B cell (primary cell): ENCODE results near the gene ITSN1. TPM values are rescaled to one million over a fixed set of nuclear protein-coding genes. Genes with fewer than 3 reads are reported as not detected.

ENCODE experiments used
- ATAC-seq: fragments of 200-7000 bp; cut with Tn5 transposase; one replicate; pipeline ENCODE4 v1.10.0; 2021; ENCODE audit warnings: low read depth, mild to moderate bottlenecking, moderate number of reproducible peaks, moderate library complexity
- CTCF ChIA-PET: fragments of 350-600 bp; sonication (Branson Sonifier 250); formaldehyde crosslinking; loops from one replicate; lab custom pipeline; 2021; ENCODE audit warnings: antibody characterized with exemption, inconsistent platforms; lab: Charles Lee
- POLR2A ChIA-PET: fragments of 350-600 bp; sonication (Branson Sonifier 250); formaldehyde crosslinking; loops from one replicate; lab custom pipeline; 2021; ENCODE audit warnings: antibody characterized with exemption; lab: Charles Lee
- DNase-seq: peaks from one replicate; pipeline ENCODE4 v3.0.0; 2013
- H2AFZ ChIP-seq: 2 replicates; pipeline ENCODE4 v1.6.1; 2012; ENCODE audit warnings: mild to moderate bottlenecking, low read depth, low read length; ENCODE audit not compliant: insufficient read depth, poor library complexity, severe bottlenecking
- H3K27ac ChIP-seq, 2 donors: 1 replicate in 1 of 2; 2 replicates in 1 of 2; pipeline ENCODE4 v1.5.1; 2012 to 2013; ENCODE audit warnings: low read length in 2 of 2, mild to moderate bottlenecking in 2 of 2, moderate library complexity in 1 of 2
- H3K27me3 ChIP-seq, 4 experiments: fragments of 200-600 bp in 1 of 4; sonication (generic) in 1 of 4; replicated peaks in 1 of 4; 1 replicate in 2 of 4; 2 replicates in 2 of 4; pipeline versions ENCODE4 v1.6.1 to v1.7.0; 2013 to 2016; ENCODE audit warnings: low read length in 3 of 4, mild to moderate bottlenecking in 2 of 4, mixed read lengths in 1 of 4, moderate library complexity in 1 of 4; ENCODE audit not compliant: insufficient read depth in 4 of 4, control insufficient read depth in 3 of 4; ENCODE audit errors: control extremely low read depth in 1 of 4
- H3K36me3 ChIP-seq, 2 experiments: replicated peaks in 1 of 2; 1 replicate in 1 of 2; 2 replicates in 1 of 2; pipeline versions ENCODE4 v1.6.1 to v1.7.1; 2013; ENCODE audit warnings: low read length in 1 of 2; ENCODE audit not compliant: insufficient read depth in 2 of 2, control insufficient read depth in 1 of 2; ENCODE audit errors: control extremely low read depth in 1 of 2, extremely low read depth in 1 of 2
- H3K4me1 ChIP-seq, 2 donors: fragments of 200-600 bp in 1 of 2; sonication (generic) in 1 of 2; 1 replicate in 1 of 2; 2 replicates in 1 of 2; pipeline versions ENCODE4 v1.5.1 to v1.6.1; 2013 to 2017; ENCODE audit warnings: low read length in 2 of 2; ENCODE audit not compliant: control insufficient read depth in 2 of 2, insufficient read depth in 2 of 2
- H3K4me2 ChIP-seq: replicated peaks from 2 replicates; pipeline ENCODE3; 2012; ENCODE audit warnings: mild to moderate bottlenecking, low read depth, low read length; ENCODE audit not compliant: poor library complexity, severe bottlenecking
- H3K4me3 ChIP-seq, 5 experiments: fragments of 200-600 bp in 1 of 5; sonication (generic) in 1 of 5; 1 replicate in 3 of 5; 2 replicates in 2 of 5; pipeline versions ENCODE4 v1.5.1 to v1.7.0; 2011 to 2016; ENCODE audit warnings: low read length in 4 of 5, mild to moderate bottlenecking in 4 of 5, low read depth in 2 of 5, control low read depth in 1 of 5, moderate library complexity in 1 of 5; ENCODE audit not compliant: insufficient read depth in 1 of 5; ENCODE audit errors: control extremely low read depth in 1 of 5, extremely low read depth in 1 of 5
- H3K79me2 ChIP-seq: fragments of 200-600 bp; sonication (generic); one replicate; pipeline ENCODE4 v1.6.0; 2016; ENCODE audit warnings: low read length; ENCODE audit not compliant: control insufficient read depth, insufficient read depth
- H3K9ac ChIP-seq: fragments of 200-600 bp; sonication (generic); 2 replicates; pipeline ENCODE4 v1.6.1; 2017; ENCODE audit warnings: mild to moderate bottlenecking, low read length, moderate library complexity
- H3K9me3 ChIP-seq, 3 donors: one replicate each; pipeline versions ENCODE4 v1.6.1 to v1.7.1; 2013; ENCODE audit warnings: low read length in 2 of 3; ENCODE audit not compliant: control insufficient read depth in 2 of 3, insufficient read depth in 1 of 3; ENCODE audit errors: control extremely low read depth in 1 of 3
- H4K20me1 ChIP-seq: 2 replicates; pipeline ENCODE4 v1.6.0; 2012; ENCODE audit warnings: mild to moderate bottlenecking, low read length; ENCODE audit not compliant: insufficient read depth, control insufficient read depth, poor library complexity, severe bottlenecking
- H3K27ac Mint-ChIP-seq: one replicate; pipeline ENCODE4 v1.8.0; 2021; ENCODE audit warnings: mixed read lengths
- H3K27me3 Mint-ChIP-seq: one replicate; pipeline ENCODE4 v1.8.0; 2021; ENCODE audit warnings: mixed read lengths
- H3K4me1 Mint-ChIP-seq: one replicate; pipeline ENCODE4 v1.8.0; 2021; ENCODE audit warnings: mixed read lengths
- H3K4me3 Mint-ChIP-seq: one replicate; pipeline ENCODE4 v1.8.0; 2021; ENCODE audit warnings: mixed read lengths
- H3K9me3 Mint-ChIP-seq: one replicate; pipeline ENCODE4 v1.8.0; 2022; ENCODE audit warnings: mixed read lengths; ENCODE audit not compliant: insufficient read depth
- EZH2 ChIP-seq: IDR thresholded peaks from 2 replicates; pipeline ENCODE4 v1.6.1; 2012; ENCODE audit warnings: borderline replicate concordance, low read depth, mild to moderate bottlenecking, moderate library complexity, low read length; ENCODE audit not compliant: insufficient read depth, poor library complexity, severe bottlenecking
- WGBS: methylation state at CpG from one replicate; pipeline ENCODE4 v1.1.5; 2013; ENCODE audit warnings: missing lambda C conversion rate; ENCODE audit not compliant: insufficient coverage; 5-methylcytosine and 5-hydroxymethylcytosine counted together
- intact Hi-C: fragments of 100-400 bp; cut with micrococcal nuclease; formaldehyde crosslinking; loops from one replicate; pipeline ENCODE4 v1.10.0; 2022
- polyA plus RNA-seq: library from polyadenylated mRNA; depleted of rRNA; stranded (reverse); fragments of >200 nt; gene quantifications from 2 replicates; pipeline ENCODE4 v1.2.3, GENCODE V29; 2012
- total RNA-seq, 2 donors: library from RNA; stranded (reverse); fragments of 120-200 nt in 1 of 2; gene quantifications; 1 replicate in 1 of 2; 2 replicates in 1 of 2; pipeline versions ENCODE4 v1.2.3 to v1.2.4, GENCODE V29; 2013 to 2022
- TF ChIP-seq, protein P1 (sequence below): fragments of 200-600 bp; IDR thresholded peaks from one replicate; pipeline ENCODE4 v1.8.0; 2022; ENCODE audit warnings: antibody characterized with exemption, mild to moderate bottlenecking

ITSN1 gene
- total and polyA plus RNA-seq, 2 donors (not counting 1 experiment from before 2014, with no cell fraction given): 0.31 to 2.4 TPM

DNA sequence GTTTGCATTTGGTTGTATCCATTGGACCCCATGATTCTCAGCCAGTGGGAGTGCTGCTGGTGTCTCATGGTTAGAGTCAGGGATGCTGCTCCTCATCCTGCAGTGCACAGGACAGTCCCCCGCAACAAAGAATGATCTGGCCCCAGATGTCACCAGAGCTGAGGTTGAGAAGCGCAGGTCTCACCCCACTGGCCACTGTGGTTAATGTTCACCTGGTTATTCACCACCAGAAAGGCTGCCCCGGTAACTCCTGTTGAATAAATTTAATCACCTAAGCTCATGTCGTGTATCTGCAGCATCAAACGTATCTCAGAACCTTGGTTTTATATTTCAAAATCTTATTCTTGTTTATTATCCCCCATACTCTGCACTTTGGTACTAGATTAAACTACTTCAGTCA is 197.5 kb downstream of the ITSN1 start:
- H3K79me2 ChIP-seq: no peaks in the 10 kb centered on the region
- DNase-seq: no peak
- no peaks in the 10 kb centered on the region for H3K9me3 ChIP-seq
- H3K4me1 ChIP-seq: no peaks in the 10 kb centered on the region
- Mint-ChIP-seq H3K4me1 (no peaks in the 10 kb centered on the region), H3K27ac (no peak overlapping the region), H3K27me3 (no peaks in the 10 kb centered on the region), H3K9me3 (no peaks in the 10 kb centered on the region), H3K4me3 (no peak overlapping the region)
- POLR2A ChIA-PET: no interaction called here
- no peaks in the 10 kb centered on the region for H3K27me3 ChIP-seq
- H3K36me3 ChIP-seq: no peaks in the 10 kb centered on the region
- WGBS: 93% methylated on average over 3 of the region's 5 CpGs
- no peak overlapping the region for H3K4me2 ChIP-seq
- intact Hi-C loops: no loop called here
- TF ChIP-seq EZH2: no peak
- TF ChIP-seq, protein P1, sequence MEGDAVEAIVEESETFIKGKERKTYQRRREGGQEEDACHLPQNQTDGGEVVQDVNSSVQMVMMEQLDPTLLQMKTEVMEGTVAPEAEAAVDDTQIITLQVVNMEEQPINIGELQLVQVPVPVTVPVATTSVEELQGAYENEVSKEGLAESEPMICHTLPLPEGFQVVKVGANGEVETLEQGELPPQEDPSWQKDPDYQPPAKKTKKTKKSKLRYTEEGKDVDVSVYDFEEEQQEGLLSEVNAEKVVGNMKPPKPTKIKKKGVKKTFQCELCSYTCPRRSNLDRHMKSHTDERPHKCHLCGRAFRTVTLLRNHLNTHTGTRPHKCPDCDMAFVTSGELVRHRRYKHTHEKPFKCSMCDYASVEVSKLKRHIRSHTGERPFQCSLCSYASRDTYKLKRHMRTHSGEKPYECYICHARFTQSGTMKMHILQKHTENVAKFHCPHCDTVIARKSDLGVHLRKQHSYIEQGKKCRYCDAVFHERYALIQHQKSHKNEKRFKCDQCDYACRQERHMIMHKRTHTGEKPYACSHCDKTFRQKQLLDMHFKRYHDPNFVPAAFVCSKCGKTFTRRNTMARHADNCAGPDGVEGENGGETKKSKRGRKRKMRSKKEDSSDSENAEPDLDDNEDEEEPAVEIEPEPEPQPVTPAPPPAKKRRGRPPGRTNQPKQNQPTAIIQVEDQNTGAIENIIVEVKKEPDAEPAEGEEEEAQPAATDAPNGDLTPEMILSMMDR: no peak
- no peak for ATAC-seq
- H3K27ac ChIP-seq: no peak overlapping the region
- H3K4me3 ChIP-seq: no peak overlapping the region
- H4K20me1 ChIP-seq: no peaks in the 10 kb centered on the region
- H2AFZ ChIP-seq: no peak overlapping the region
- CTCF ChIA-PET: no interaction called here
- H3K9ac ChIP-seq: no peak overlapping the region

DNA sequence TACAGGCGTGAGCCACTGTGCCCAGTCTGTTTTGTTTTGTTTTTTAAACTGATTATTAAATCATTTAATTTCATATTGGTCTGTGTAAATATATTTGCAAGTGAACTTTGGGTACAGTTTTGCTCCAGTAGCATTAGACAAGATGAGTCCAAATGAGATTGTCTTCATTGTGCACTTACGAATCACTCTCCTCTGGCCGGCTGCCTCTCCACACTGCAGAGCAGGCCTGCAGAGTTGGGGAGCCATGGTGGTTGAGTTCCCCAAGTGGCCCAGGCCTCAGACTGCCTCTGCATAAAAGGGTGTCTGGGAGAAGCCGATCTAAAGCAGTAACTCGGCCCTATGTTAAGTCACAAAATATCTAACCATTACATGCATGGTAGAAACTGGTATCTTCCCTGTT is 198.5 kb downstream of the ITSN1 start:
- ATAC-seq (no peak), DNase-seq (no peak)
- no peaks in the 10 kb centered on the region for H4K20me1 ChIP-seq
- peaks cover 0 to 3% (median 0%) of the 10 kb centered on the region in 3 donors for H3K9me3 ChIP-seq
- 90% methylated on average over 4 of the region's 5 CpGs for WGBS
- Mint-ChIP-seq H3K27me3 (no peaks in the 10 kb centered on the region), H3K27ac (no peak overlapping the region), H3K9me3 (no peaks in the 10 kb centered on the region), H3K4me3 (no peak overlapping the region), H3K4me1 (no peaks in the 10 kb centered on the region)
- no peaks in the 10 kb centered on the region for H3K27me3 ChIP-seq
- H3K4me2 ChIP-seq: no peak overlapping the region
- intact Hi-C loops: no loop called here
- H3K9ac ChIP-seq: no peak overlapping the region
- ChIA-PET POLR2A (no interaction called here), CTCF (no interaction called here)
- TF ChIP-seq, protein P1: no peak
- no peak for TF ChIP-seq EZH2
- no peaks in the 10 kb centered on the region for H3K36me3 ChIP-seq
- no peaks in the 10 kb centered on the region for H3K4me1 ChIP-seq
- no peak overlapping the region for H3K27ac ChIP-seq
- no peak overlapping the region for H3K4me3 ChIP-seq
- no peaks in the 10 kb centered on the region for H3K79me2 ChIP-seq
- H2AFZ ChIP-seq: no peak overlapping the region
